Measurements from ENCODE around the gene FBXW12. TPM values are rescaled to one million over a fixed set of nuclear protein-coding genes. Genes with fewer than 3 reads are reported as not detected.
A peak's percentile ranks its signal among the peaks of the same experiment; 100 is the strongest.

Gene FBXW12
- total RNA-seq, 1 experiment from 2014 or later, result not detected

DNA sequence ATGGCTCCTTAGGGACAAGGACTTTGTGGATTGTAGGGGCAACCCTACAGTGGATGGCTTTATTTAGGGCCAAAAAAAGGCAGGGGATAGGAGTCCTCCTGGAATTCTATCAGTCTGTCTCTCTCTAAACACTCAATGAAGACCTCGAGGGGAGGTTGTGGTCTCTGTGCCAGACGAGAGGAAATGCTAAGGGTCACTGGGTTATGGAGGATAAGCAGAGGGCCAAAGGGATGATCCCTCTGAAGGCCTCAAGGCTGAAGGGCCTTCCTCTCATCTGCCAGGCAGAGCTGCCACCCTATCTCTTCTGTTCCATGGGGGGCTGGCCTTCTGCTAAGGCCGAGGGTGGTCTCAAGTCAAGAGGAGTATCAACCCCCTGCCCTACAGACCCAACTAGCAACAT is 30.9 kb downstream of the FBXW12 start:
- H3K9ac ChIP-seq (ENCODE audit: low read length), result 0 out of 2 replicates have a peak overlapping the region, but pooled peaks have one; percentile 23
- H3K9me3 ChIP-seq (ENCODE audit: control insufficient read depth in 1 of 2, insufficient read depth in 1 of 2, low read depth in 1 of 2, low read length in 2 of 2), result no peaks in the 10 kb centered on the region
- ChIA-PET CTCF (interaction anchor here (8.0 kb wide), 1 partner anchor 32 kb away, joined by 386 read pairs; no protein-coding TSS in a partner anchor), POLR2A (no interaction called here), RAD21 (ENCODE audit: low non-redundant PET in 1 of 2, low total read pairs in 2 of 2, uncharacterized antibody in 2 of 2, unreplicated experiment in 2 of 2) (interaction anchor here (4.0 to 4.1 kb wide), 2 partner anchors 33 kb away, joined by 54 to 59 read pairs; no protein-coding TSS in a partner anchor)
- no peak overlapping the region for H3K4me2 ChIP-seq (ENCODE audit: low read length)
- peak overlapping the region; percentile 64 for H3K27ac ChIP-seq (ENCODE audit: low read depth, low read length)
- H3K79me2 ChIP-seq (ENCODE audit: insufficient read depth, low read length), result no peaks in the 10 kb centered on the region
- ATAC-seq (no peak), DNase-seq (ENCODE audit: low read depth, low spot score) (no peak)
- intact Hi-C loops (cut with micrococcal nuclease), result no loop called here
- BruUV-seq (replicated peaks), result no TSS peak
- H3K4me1 ChIP-seq (ENCODE audit: control insufficient read depth in 1 of 2, insufficient read depth in 2 of 2, low read length in 2 of 2), result peaks cover 14 to 39% of the 10 kb centered on the region in 2 experiments
- peaks cover 0 to 2% of the 10 kb centered on the region in 2 experiments; a peak in 1 of 4 replicates for H3K36me3 ChIP-seq (ENCODE audit: control insufficient read depth in 1 of 2, insufficient read depth in 2 of 2, low read length in 2 of 2)
- no peaks in the 10 kb centered on the region for H3K9me2 ChIP-seq (ENCODE audit: insufficient read depth)
- TF ChIP-seq FOSL1 (IDR thresholded peaks at IDR 0.05; ENCODE audit: low read depth), result no peak
- TF ChIP-seq ZFX (IDR thresholded peaks at IDR 0.05), result no peak
- TF ChIP-seq, protein P1, sequence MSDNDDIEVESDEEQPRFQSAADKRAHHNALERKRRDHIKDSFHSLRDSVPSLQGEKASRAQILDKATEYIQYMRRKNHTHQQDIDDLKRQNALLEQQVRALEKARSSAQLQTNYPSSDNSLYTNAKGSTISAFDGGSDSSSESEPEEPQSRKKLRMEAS (IDR thresholded peaks at IDR 0.05), result no peak
- TF ChIP-seq SIN3A (IDR thresholded peaks at IDR 0.05; ENCODE audit: low read depth), result no peak
- no peak for TF ChIP-seq ZNF274 (IDR thresholded peaks at IDR 0.05; ENCODE audit: low read depth, low read length)
- TF ChIP-seq POLR2AphosphoS5 (IDR thresholded peaks at IDR 0.05; ENCODE audit: low read depth, low read length), result no peak
- TF ChIP-seq, protein P2, sequence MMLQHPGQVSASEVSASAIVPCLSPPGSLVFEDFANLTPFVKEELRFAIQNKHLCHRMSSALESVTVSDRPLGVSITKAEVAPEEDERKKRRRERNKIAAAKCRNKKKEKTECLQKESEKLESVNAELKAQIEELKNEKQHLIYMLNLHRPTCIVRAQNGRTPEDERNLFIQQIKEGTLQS (IDR thresholded peaks at IDR 0.05), result no peak
- no peak for TF ChIP-seq ELF1 (IDR thresholded peaks at IDR 0.05; ENCODE audit: borderline replicate concordance, low read depth)
- no peak for TF ChIP-seq JUND (IDR thresholded peaks at IDR 0.05)
- TF ChIP-seq, protein P3, sequence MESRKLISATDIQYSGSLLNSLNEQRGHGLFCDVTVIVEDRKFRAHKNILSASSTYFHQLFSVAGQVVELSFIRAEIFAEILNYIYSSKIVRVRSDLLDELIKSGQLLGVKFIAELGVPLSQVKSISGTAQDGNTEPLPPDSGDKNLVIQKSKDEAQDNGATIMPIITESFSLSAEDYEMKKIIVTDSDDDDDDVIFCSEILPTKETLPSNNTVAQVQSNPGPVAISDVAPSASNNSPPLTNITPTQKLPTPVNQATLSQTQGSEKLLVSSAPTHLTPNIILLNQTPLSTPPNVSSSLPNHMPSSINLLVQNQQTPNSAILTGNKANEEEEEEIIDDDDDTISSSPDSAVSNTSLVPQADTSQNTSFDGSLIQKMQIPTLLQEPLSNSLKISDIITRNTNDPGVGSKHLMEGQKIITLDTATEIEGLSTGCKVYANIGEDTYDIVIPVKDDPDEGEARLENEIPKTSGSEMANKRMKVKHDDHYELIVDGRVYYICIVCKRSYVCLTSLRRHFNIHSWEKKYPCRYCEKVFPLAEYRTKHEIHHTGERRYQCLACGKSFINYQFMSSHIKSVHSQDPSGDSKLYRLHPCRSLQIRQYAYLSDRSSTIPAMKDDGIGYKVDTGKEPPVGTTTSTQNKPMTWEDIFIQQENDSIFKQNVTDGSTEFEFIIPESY (IDR thresholded peaks at IDR 0.05; ENCODE audit: extremely low read depth, insufficient replicate concordance, low read length), result no peak
- no peak for TF ChIP-seq POLR2A (IDR thresholded peaks at IDR 0.05; ENCODE audit: borderline replicate concordance, extremely low read depth, insufficient read depth, insufficient read length)
- TF ChIP-seq YY1 (IDR thresholded peaks at IDR 0.05; ENCODE audit: extremely low read depth, insufficient replicate concordance, low read depth, low read length), result no peak
- no peak for TF ChIP-seq CBX3 (IDR thresholded peaks at IDR 0.05; ENCODE audit: low read depth)
- no peak for TF ChIP-seq RAD21 (IDR thresholded peaks at IDR 0.05; ENCODE audit: low read depth)
- TF ChIP-seq CEBPB (IDR thresholded peaks at IDR 0.05; ENCODE audit: low read depth), result no peak
- TF ChIP-seq, protein P4, sequence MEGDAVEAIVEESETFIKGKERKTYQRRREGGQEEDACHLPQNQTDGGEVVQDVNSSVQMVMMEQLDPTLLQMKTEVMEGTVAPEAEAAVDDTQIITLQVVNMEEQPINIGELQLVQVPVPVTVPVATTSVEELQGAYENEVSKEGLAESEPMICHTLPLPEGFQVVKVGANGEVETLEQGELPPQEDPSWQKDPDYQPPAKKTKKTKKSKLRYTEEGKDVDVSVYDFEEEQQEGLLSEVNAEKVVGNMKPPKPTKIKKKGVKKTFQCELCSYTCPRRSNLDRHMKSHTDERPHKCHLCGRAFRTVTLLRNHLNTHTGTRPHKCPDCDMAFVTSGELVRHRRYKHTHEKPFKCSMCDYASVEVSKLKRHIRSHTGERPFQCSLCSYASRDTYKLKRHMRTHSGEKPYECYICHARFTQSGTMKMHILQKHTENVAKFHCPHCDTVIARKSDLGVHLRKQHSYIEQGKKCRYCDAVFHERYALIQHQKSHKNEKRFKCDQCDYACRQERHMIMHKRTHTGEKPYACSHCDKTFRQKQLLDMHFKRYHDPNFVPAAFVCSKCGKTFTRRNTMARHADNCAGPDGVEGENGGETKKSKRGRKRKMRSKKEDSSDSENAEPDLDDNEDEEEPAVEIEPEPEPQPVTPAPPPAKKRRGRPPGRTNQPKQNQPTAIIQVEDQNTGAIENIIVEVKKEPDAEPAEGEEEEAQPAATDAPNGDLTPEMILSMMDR (IDR thresholded peaks at IDR 0.05 in 2 of 3, conservative IDR thresholded peaks at IDR 0.05 in 1 of 3; ENCODE audit: borderline replicate concordance in 1 of 3, insufficient read depth in 1 of 3, low read depth in 2 of 3, low read length in 2 of 3), result no peak
- TF ChIP-seq, protein P5, sequence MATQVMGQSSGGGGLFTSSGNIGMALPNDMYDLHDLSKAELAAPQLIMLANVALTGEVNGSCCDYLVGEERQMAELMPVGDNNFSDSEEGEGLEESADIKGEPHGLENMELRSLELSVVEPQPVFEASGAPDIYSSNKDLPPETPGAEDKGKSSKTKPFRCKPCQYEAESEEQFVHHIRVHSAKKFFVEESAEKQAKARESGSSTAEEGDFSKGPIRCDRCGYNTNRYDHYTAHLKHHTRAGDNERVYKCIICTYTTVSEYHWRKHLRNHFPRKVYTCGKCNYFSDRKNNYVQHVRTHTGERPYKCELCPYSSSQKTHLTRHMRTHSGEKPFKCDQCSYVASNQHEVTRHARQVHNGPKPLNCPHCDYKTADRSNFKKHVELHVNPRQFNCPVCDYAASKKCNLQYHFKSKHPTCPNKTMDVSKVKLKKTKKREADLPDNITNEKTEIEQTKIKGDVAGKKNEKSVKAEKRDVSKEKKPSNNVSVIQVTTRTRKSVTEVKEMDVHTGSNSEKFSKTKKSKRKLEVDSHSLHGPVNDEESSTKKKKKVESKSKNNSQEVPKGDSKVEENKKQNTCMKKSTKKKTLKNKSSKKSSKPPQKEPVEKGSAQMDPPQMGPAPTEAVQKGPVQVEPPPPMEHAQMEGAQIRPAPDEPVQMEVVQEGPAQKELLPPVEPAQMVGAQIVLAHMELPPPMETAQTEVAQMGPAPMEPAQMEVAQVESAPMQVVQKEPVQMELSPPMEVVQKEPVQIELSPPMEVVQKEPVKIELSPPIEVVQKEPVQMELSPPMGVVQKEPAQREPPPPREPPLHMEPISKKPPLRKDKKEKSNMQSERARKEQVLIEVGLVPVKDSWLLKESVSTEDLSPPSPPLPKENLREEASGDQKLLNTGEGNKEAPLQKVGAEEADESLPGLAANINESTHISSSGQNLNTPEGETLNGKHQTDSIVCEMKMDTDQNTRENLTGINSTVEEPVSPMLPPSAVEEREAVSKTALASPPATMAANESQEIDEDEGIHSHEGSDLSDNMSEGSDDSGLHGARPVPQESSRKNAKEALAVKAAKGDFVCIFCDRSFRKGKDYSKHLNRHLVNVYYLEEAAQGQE (IDR thresholded peaks at IDR 0.05; ENCODE audit: low read depth), result no peak
- TF ChIP-seq SRF (IDR thresholded peaks at IDR 0.05; ENCODE audit: low read depth), result no peak
- H3K27me3 ChIP-seq (ENCODE audit: insufficient read depth, low read length), result no peaks in the 10 kb centered on the region
- no peak overlapping the region for H2AFZ ChIP-seq (ENCODE audit: low read depth, low read length, poor library complexity, severe bottlenecking)
- H4K20me1 ChIP-seq (ENCODE audit: insufficient read depth), result no peaks in the 10 kb centered on the region
- no peak overlapping the region for H3K4me3 ChIP-seq (replicated peaks in 1 of 2; ENCODE audit: low read depth in 1 of 2, low read length in 2 of 2)

Measured in HCT116 (cell line).